GM12878 (cell line): ENCODE results near the gene USP11. TPM values are rescaled to one million over a fixed set of nuclear protein-coding genes. Genes with fewer than 3 reads are reported as not detected.

ENCODE experiments used
- ATAC-seq: fragments of 200-7000 bp; cut with Tn5 transposase; 3 replicates; pipeline ENCODE4 v1.9.1; 2020; ENCODE audit warnings: mild to moderate bottlenecking, moderate library complexity
- BruUV-seq: library from RNA; stranded (reverse); fragments of 400-500 nt; replicated peaks from 2 replicates; lab custom pipeline; 2021; lab: Mats Ljungman, UMichigan
- CTCF ChIA-PET: fragments of 300-600 bp; sonication (Branson Sonifier 250); formaldehyde crosslinking; extraction: SDS; loops from one replicate; lab custom pipeline; 2021; ENCODE audit warnings: inconsistent platforms; lab: Yijun Ruan, JAX
- POLR2A ChIA-PET: fragments of 350-600 bp; formaldehyde crosslinking; extraction: SDS; loops from one replicate; lab custom pipeline; 2021; ENCODE audit warnings: inconsistent platforms; lab: Charles Lee
- RAD21 ChIA-PET: fragments of 300-600 bp; sonication (Branson Sonifier 250); formaldehyde crosslinking; loops from one replicate; lab custom pipeline; 2023; ENCODE audit warnings: antibody characterized with exemption; ENCODE audit not compliant: unreplicated experiment; lab: Charles Lee
- SMC1A ChIA-PET: fragments of 300-600 bp; sonication (Branson Sonifier 250); formaldehyde crosslinking; loops from one replicate; lab custom pipeline; 2023; ENCODE audit not compliant: unreplicated experiment, uncharacterized antibody; lab: Charles Lee
- DNase-seq: peaks from one replicate; pipeline ENCODE4 v3.0.0-alpha.2; 2011; ENCODE audit warnings: low read depth, low spot score
- FAIRE-seq: peaks from 3 replicates; lab custom pipeline; 2011; peaks lifted over from hg19 to GRCh38; lab: Jason Lieb, UNC
- H2AFZ ChIP-seq: 2 replicates; pipeline ENCODE4 v1.6.0; 2011; ENCODE audit warnings: low read depth, low read length, control low read depth; ENCODE audit not compliant: control insufficient read depth
- H3K27ac ChIP-seq: 2 replicates; pipeline ENCODE4 v1.5.1; 2011; ENCODE audit warnings: control low read depth; ENCODE audit not compliant: control insufficient read depth, insufficient read depth
- H3K27me3 ChIP-seq, 2 experiments: replicated peaks in 1 of 2; 2 replicates each; pipeline versions ENCODE4 v1.6.0 to v1.6.1; 2011; ENCODE audit warnings: low read length in 1 of 2; ENCODE audit not compliant: control insufficient read depth in 2 of 2, insufficient read depth in 2 of 2
- H3K36me3 ChIP-seq, 2 experiments: 2 replicates each; pipeline ENCODE4 v1.5.1; 2011; ENCODE audit warnings: low read length in 1 of 2; ENCODE audit not compliant: control insufficient read depth in 2 of 2, insufficient read depth in 2 of 2
- H3K4me1 ChIP-seq: 2 replicates; pipeline ENCODE4 v1.6.1; 2011; ENCODE audit warnings: mild to moderate bottlenecking, low read length, moderate library complexity, mixed read lengths; ENCODE audit not compliant: control insufficient read depth, insufficient read depth
- H3K4me2 ChIP-seq: 2 replicates; pipeline ENCODE4 v1.6.0; 2011; ENCODE audit warnings: control low read depth; ENCODE audit not compliant: control insufficient read depth, insufficient read depth
- H3K4me3 ChIP-seq: fragments of 200-600 bp; sonication (generic); 2 replicates; pipeline ENCODE4 v1.5.1; 2016
- H3K79me2 ChIP-seq: 2 replicates; pipeline ENCODE4 v1.6.0; 2011; ENCODE audit warnings: low read length; ENCODE audit not compliant: control insufficient read depth, insufficient read depth
- H3K9ac ChIP-seq: 2 replicates; pipeline ENCODE4 v1.8.0; 2011; ENCODE audit warnings: low read length, control low read depth, mixed read lengths; ENCODE audit not compliant: control insufficient read depth, insufficient read depth
- H3K9me3 ChIP-seq: replicated peaks from 3 replicates; pipeline ENCODE4 v1.5.1; 2011; ENCODE audit warnings: mild to moderate bottlenecking, low read length; ENCODE audit not compliant: control insufficient read depth, insufficient read depth
- H4K20me1 ChIP-seq: 2 replicates; pipeline ENCODE4 v1.6.0; 2011; ENCODE audit not compliant: control insufficient read depth, insufficient read depth
- CEBPZ ChIP-seq: fragments of 150-350 bp; IDR thresholded peaks from 2 replicates; pipeline ENCODE4 v1.6.1; 2016; ENCODE audit warnings: low read depth, low read length
- CREB1 ChIP-seq: IDR thresholded peaks from 2 replicates; pipeline ENCODE4 v1.6.1; 2012; ENCODE audit warnings: low read depth, mild to moderate bottlenecking, inconsistent platforms
- FOXM1 ChIP-seq: IDR thresholded peaks from 2 replicates; pipeline ENCODE4 v1.6.1; 2012; ENCODE audit warnings: low read depth, mild to moderate bottlenecking, inconsistent platforms, low read length, moderate library complexity
- GATAD2B ChIP-seq: fragments of 450-650 bp; conservative IDR thresholded peaks from 2 replicates; pipeline ENCODE4 v1.6.1; 2017; ENCODE audit warnings: low read depth, mild to moderate bottlenecking, moderate library complexity
- HDAC2 ChIP-seq: fragments of 200-600 bp; sonication (generic); IDR thresholded peaks from 2 replicates; pipeline ENCODE4 v1.6.1; 2017
- HDAC6 ChIP-seq: fragments of 200-600 bp; sonication (generic); IDR thresholded peaks from one replicate; pipeline ENCODE4 v1.8.0; 2017; ENCODE audit warnings: antibody characterized with exemption; ENCODE audit not compliant: unreplicated experiment
- HDGF ChIP-seq: fragments of 450-650 bp; IDR thresholded peaks from 2 replicates; pipeline ENCODE4 v1.6.1; 2016; ENCODE audit warnings: antibody characterized with exemption
- IKZF2 ChIP-seq, 2 experiments: fragments of 450-650 bp; IDR thresholded peaks; 2 replicates each; pipeline ENCODE4 v1.6.1; 2017; ENCODE audit warnings: mild to moderate bottlenecking in 2 of 2, moderate library complexity in 2 of 2
- MYC ChIP-seq: IDR thresholded peaks from 2 replicates; pipeline ENCODE4 v1.6.1; 2011; ENCODE audit warnings: mild to moderate bottlenecking, low read length, moderate library complexity, inconsistent platforms; ENCODE audit not compliant: insufficient read depth, insufficient replicate concordance, insufficient read length, severe bottlenecking
- NR2C1 ChIP-seq: fragments of 450-650 bp; IDR thresholded peaks from 2 replicates; pipeline ENCODE4 v1.6.1; 2017; ENCODE audit warnings: antibody characterized with exemption, mild to moderate bottlenecking, moderate library complexity
- PRDM15 ChIP-seq: fragments of 450-650 bp; formaldehyde crosslinking; IDR thresholded peaks from 2 replicates; pipeline ENCODE4 v1.4.0; 2020; ENCODE audit warnings: mild to moderate bottlenecking, moderate library complexity
- SMAD1 ChIP-seq: fragments of 450-650 bp; IDR thresholded peaks from 2 replicates; pipeline ENCODE4 v1.6.1; 2018; ENCODE audit warnings: mild to moderate bottlenecking, low read depth; ENCODE audit not compliant: partially characterized antibody
- SMC3 ChIP-seq: IDR thresholded peaks from 2 replicates; pipeline ENCODE4 v1.6.1; 2011; ENCODE audit warnings: low read length, improper control_type of control experiment, borderline replicate concordance
- SPI1 ChIP-seq: IDR thresholded peaks from 2 replicates; pipeline ENCODE4 v1.6.1; 2011; ENCODE audit warnings: low read depth, mild to moderate bottlenecking, low read length, moderate library complexity, borderline replicate concordance; ENCODE audit not compliant: insufficient read depth
- WRNIP1 ChIP-seq: IDR thresholded peaks from 2 replicates; pipeline ENCODE4 v1.6.1; 2011; ENCODE audit warnings: low read depth, low read length, improper control_type of control experiment, borderline replicate concordance
- WGBS: methylation state at CpG from one replicate; pipeline ENCODE4 v1.1.6; 2016; ENCODE audit warnings: low lambda C conversion rate; ENCODE audit not compliant: insufficient replicate concordance, insufficient coverage; ENCODE audit errors: missing lambda C conversion rate; 5-methylcytosine and 5-hydroxymethylcytosine counted together
- in situ Hi-C: fragments of 300-500 bp; cut with MboI; formaldehyde crosslinking; loops from 9 replicates; pipeline ENCODE4 v1.14.3; 2018; ENCODE audit warnings: mixed read lengths
- intact Hi-C: fragments of 100-400 bp; cut with micrococcal nuclease; formaldehyde crosslinking; loops from one replicate; pipeline ENCODE4 v1.14.2; 2022; ENCODE audit not compliant: unreplicated experiment
- polyA plus RNA-seq, 11 experiments: library from polyadenylated mRNA; depleted of rRNA in 4 of 11; unstranded in 6 of 11; stranded (reverse) in 5 of 11; fragments of >200 nt; fragmentation: Nextera tagmentation in 4 of 11; fragmentation: Illumina TruSeq in 1 of 11; extraction: Ambion mirVana in 4 of 11; extraction: Trizol in 1 of 11; gene quantifications; 1 replicate in 1 of 11; 2 replicates in 10 of 11; pipeline versions ENCODE4 v1.2.1 to v1.2.3, GENCODE V29; 2011 to 2016; ENCODE audit warnings: inconsistent platforms in 2 of 11, missing spikeins in 2 of 11, low read depth in 1 of 11
- total RNA-seq, 4 experiments: library from RNA; depleted of rRNA in 3 of 4; stranded (reverse); fragments of >200 nt in 3 of 4; fragmentation: Illumina TruSeq in 1 of 4; extraction: Trizol in 1 of 4; gene quantifications; 2 replicates each; pipeline versions ENCODE4 v1.2.1 to v1.2.3, GENCODE V29; 2013 to 2021

The USP11 gene
- total and polyA plus RNA-seq, 10 of the 15 experiments (the other 5 are each of a cell fraction or from before 2014, with no cell fraction given) = 3.3 to 44.0 (median 20.9) TPM

- Histone ChIP-seq H3K79me2 (peaks cover 25% of the 10 kb centered on the region), H3K4me3 (no peak overlapping the region), H2AFZ (no peak overlapping the region), H3K27me3 (no peaks in the 10 kb centered on the region), H3K4me2 (no peak overlapping the region), H4K20me1 (peaks cover 18% of the 10 kb centered on the region), H3K36me3 (peaks cover 29 to 30% of the 10 kb centered on the region in 2 experiments; a peak in 3 of 4 replicates), H3K27ac (no peak overlapping the region), H3K9me3 (no peaks in the 10 kb centered on the region), H3K4me1 (peaks cover 3% of the 10 kb centered on the region; the same call in 1 of the 2 replicates), H3K9ac (no peak overlapping the region)
- intact Hi-C loops (no loop called here), in situ Hi-C loops (loop anchor here (25.0 kb wide), 1 partner anchor 1712 kb away; no protein-coding TSS in a partner anchor)
- WGBS = 93% methylated on average over 4 of the region's 4 CpGs
- ChIA-PET POLR2A (no interaction called here), CTCF (no interaction called here), SMC1A (no interaction called here)
- DNase-seq (no peak), ATAC-seq (no peak), FAIRE-seq (no peak)
- BruUV-seq = no TSS peak
- TF ChIP-seq FOXM1 (no peak), IKZF2 (IDR thresholded peaks at IDR 0.05) (no peak), HDGF (no peak), GATAD2B (no peak), HDAC6 (no peak), NR2C1 (no peak), SMC3 (no peak), HDAC2 (no peak), PRDM15 (CRISPR knock-in tag) (no peak), SMAD1 (no peak), WRNIP1 (no peak), MYC (no peak), CREB1 (no peak), SPI1 (no peak), CEBPZ (no peak)
- TF ChIP-seq, all 136 proteins: peak for 0
- RAD21 ChIA-PET = no interaction called here
Observed at GRCh38 chrX:47224896-47225290, 7.9 kb upstream of the USP11 start.
